GM12801 (cell line): ENCODE results near the gene SLC26A4.

Source experiments
- TF ChIP-seq, protein P1 (sequence below): IDR thresholded peaks from one replicate; pipeline ENCODE4 v1.5.1; 2011; ENCODE audit warnings: control low read depth; ENCODE audit not compliant: insufficient read length; ENCODE audit errors: extremely low read depth

The SLC26A4 gene

DNA sequence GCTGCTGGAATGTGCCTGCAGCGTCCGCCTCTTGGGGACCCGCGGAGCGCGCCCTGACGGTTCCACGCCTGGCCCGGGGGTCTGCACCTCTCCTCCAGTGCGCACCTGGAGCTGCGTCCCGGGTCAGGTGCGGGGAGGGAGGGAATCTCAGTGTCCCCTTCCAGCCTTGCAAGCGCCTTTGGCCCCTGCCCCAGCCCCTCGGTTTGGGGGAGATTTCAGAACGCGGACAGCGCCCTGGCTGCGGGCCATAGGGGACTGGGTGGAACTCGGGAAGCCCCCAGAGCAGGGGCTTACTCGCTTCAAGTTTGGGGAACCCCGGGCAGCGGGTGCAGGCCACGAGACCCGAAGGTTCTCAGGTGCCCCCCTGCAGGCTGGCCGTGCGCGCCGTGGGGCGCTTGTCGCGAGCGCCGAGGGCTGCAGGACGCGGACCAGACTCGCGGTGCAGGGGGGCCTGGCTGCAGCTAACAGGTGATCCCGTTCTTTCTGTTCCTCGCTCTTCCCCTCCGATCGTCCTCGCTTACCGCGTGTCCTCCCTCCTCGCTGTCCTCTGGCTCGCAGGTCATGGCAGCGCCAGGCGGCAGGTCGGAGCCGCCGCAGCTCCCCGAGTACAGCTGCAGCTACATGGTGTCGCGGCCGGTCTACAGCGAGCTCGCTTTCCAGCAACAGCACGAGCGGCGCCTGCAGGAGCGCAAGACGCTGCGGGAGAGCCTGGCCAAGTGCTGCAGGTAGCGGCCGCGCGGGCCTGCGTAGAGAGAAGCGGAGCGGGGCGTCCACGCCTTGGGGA, 645 bp downstream of the SLC26A4 start:
- TF ChIP-seq, protein P1, sequence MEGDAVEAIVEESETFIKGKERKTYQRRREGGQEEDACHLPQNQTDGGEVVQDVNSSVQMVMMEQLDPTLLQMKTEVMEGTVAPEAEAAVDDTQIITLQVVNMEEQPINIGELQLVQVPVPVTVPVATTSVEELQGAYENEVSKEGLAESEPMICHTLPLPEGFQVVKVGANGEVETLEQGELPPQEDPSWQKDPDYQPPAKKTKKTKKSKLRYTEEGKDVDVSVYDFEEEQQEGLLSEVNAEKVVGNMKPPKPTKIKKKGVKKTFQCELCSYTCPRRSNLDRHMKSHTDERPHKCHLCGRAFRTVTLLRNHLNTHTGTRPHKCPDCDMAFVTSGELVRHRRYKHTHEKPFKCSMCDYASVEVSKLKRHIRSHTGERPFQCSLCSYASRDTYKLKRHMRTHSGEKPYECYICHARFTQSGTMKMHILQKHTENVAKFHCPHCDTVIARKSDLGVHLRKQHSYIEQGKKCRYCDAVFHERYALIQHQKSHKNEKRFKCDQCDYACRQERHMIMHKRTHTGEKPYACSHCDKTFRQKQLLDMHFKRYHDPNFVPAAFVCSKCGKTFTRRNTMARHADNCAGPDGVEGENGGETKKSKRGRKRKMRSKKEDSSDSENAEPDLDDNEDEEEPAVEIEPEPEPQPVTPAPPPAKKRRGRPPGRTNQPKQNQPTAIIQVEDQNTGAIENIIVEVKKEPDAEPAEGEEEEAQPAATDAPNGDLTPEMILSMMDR, result no peak

DNA sequence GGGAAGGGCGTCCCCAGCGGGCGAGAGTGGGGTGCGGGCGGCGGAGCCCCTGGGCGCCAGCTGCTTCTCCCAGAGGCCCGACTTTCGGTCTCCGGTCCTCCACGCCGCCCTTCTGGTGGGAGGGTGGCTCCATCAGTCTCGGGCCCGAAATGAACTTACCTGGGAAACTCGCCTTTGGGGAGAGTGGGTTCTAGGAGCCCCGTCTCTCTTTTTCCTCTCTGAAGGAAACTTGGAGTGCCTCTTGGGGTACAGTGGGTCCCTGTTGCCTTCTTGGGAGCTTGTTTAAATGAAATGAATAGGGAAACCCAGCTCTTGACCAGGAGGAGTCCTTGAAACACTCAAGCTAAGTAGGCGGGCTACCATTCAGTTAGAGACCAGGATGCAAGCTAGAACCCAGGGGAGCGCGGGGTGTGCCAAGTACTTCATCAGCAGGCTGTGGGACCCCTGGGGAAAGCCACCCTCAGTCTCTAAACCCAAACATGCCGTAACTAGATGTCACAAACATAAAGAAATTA, 1.3 kb downstream of the SLC26A4 start:
- TF ChIP-seq, protein P1, result no peak

DNA sequence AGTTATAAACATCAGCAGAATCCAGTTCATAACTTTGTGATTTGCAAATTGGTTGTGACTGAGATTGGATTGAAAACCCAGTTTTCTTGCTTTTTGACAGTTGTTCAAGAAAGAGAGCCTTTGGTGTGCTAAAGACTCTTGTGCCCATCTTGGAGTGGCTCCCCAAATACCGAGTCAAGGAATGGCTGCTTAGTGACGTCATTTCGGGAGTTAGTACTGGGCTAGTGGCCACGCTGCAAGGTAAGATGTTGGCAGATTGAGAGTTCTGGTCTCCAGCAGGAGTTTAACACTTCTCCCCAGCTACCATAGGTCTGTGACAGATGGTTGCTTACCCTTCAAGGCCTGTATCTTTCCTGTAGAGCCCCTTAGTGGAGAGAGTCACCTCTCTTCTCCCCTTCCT, 2.6 kb downstream of the SLC26A4 start:
- TF ChIP-seq, protein P1, result no peak

DNA sequence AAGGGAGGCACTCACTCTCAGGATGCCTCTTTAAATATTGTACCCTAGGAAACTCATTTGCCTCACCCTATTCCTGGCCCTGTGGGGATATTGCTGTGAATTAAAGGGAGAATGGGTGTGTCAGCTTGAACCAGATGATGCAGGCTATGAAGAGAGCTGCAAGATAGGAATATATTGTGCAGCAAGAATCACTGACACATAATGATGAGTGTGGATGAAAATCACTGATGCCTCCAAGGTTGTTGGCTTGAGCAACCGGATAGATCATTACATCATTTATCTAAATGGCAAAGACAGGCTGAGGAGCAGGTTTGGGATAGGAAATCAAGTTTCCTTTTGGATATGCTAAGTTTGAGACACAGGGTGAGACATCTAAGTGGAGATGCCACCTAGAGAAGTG, 6.2 kb downstream of the SLC26A4 start:
- TF ChIP-seq, protein P1, result no peak

DNA sequence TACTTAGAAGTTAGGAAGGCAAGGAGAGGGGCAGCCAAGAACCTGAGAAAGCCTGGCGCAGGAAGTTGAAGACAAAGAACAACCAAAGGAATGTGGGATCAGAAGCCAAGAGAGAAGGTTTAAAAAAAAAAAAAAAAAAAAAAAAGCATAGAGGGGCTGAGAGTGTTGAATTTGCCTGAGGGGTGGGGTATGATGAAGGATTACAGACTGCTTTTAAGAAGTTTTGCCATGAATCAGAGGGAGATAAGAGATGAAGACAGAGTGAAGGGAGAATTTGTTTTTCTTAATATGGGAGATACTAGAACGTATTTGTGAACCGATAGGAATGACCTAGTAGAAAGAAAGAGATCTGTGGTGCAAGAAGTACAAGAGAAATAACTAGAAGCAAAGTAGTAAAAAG, 6.7 kb downstream of the SLC26A4 start:
- TF ChIP-seq, protein P1, result no peak

DNA sequence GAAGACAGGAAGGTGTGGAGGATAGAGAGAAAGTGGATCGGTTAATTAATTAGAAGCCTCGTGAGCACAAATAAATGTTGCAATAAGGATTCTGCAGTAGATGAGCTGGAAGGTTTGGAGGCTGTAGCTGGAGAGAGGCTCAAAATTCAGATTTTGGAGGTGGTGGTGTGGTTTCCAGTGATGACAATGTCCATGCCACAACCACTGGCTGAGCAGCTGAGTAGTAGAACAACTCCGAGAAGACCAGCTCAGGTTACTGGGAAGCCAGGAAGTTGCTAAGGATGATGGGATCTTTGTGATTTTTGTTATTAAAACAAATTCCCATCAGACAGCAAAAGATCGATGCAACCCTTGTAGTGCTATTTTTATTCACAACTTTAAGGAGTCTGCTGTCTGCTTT, 7.7 kb downstream of the SLC26A4 start:
- TF ChIP-seq, protein P1, result no peak

DNA sequence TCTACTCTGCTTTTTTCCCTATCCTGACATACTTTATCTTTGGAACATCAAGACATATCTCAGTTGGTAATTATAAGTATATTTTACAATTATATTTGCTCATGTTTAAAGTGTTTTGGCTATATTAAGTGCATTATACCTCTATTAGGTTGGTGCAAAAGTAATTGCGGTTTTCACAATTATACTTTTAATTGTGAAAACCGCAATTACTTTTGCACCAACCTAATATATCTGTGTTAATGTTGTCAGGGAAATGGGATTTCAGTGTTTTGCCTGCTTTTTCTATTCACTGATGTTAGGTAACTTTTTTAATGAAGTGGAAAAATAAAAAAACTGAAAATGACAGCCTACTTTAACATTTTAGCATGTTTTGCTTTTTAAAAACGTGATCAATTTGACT, 11.6 kb downstream of the SLC26A4 start:
- TF ChIP-seq, protein P1, result no peak
